Spleen (tissue), 7 donors: ENCODE results near the gene PCDH7.

Source experiments
- POLR2A ChIP-seq, 3 donors: fragments of 450-650 bp; IDR thresholded peaks; one replicate each; pipeline ENCODE4 v1.5.1; 2017; ENCODE audit warnings: antibody characterized with exemption in 3 of 3, mild to moderate bottlenecking in 1 of 3
- POLR2AphosphoS5 ChIP-seq, 3 donors: sonication (generic); formaldehyde crosslinking; IDR thresholded peaks; one replicate each; pipeline ENCODE4 v1.5.1; 2017; ENCODE audit warnings: antibody characterized with exemption in 3 of 3
- TF ChIP-seq, protein P1 (sequence below), 11 experiments: fragments of 200-600 bp in 7 of 11; fragments of 450-650 bp in 4 of 11; sonication (generic) in 4 of 11; IDR thresholded peaks in 8 of 11; conservative IDR thresholded peaks in 3 of 11; 1 replicate in 7 of 11; 2 replicates in 4 of 11; pipeline versions ENCODE4 v1.4.0 to v1.8.0; 2016 to 2021; ENCODE audit warnings: antibody characterized with exemption in 11 of 11, inconsistent platforms in 4 of 11, mild to moderate bottlenecking in 1 of 11
- donor health status: DM: no; HTN: no; CAD: no; lungs with moderate emphysema.
- donor health status: DM: no; HTN: no; CAD: no.
- donor health status: DM: no; HTN: no; CAD: no.

DNA sequence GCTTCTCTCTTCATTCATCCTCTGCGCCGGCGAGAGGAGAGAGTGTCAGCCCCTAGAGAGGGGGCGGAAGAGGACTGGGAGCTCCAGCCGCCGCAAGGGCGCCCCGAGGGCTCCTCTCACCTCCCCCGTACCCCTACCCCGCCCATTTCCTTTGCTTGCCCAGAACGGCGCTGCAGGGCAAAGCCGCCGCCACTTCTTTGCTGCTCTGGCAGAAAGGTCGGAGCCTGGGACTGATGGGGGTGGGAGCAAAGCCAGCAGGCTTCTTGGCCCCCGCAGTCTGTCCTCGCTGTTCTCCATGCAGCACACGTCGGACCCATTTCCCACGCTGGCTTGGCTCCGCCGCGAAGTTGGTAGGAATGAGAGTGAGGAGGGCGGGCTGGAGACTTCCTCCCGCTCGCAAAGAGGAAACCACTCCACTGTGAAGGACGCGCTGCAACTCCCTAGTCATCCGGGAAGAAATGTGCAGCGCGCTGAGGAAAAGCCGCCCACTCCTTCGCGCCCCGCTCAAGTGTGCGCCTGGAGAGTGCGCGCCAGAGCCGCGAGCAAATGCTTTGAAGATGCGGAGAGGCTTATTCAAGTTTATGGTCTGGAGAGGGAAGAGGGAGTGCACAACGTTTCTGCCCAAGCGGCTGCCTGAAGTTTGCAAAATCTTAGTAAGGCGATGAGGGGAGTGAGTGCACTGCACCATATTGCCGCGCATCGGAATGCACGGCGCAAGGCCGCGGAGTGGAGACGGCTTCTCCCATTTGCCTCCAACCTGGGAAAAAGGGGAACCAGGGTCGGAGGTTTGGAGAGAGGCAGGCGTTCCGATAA, 2.8 kb upstream of the PCDH7 start:
- TF ChIP-seq, protein P1, sequence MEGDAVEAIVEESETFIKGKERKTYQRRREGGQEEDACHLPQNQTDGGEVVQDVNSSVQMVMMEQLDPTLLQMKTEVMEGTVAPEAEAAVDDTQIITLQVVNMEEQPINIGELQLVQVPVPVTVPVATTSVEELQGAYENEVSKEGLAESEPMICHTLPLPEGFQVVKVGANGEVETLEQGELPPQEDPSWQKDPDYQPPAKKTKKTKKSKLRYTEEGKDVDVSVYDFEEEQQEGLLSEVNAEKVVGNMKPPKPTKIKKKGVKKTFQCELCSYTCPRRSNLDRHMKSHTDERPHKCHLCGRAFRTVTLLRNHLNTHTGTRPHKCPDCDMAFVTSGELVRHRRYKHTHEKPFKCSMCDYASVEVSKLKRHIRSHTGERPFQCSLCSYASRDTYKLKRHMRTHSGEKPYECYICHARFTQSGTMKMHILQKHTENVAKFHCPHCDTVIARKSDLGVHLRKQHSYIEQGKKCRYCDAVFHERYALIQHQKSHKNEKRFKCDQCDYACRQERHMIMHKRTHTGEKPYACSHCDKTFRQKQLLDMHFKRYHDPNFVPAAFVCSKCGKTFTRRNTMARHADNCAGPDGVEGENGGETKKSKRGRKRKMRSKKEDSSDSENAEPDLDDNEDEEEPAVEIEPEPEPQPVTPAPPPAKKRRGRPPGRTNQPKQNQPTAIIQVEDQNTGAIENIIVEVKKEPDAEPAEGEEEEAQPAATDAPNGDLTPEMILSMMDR (IDR thresholded peaks at IDR 0.05 in 8 of 11, conservative IDR thresholded peaks at IDR 0.05 in 3 of 11): no peak
- TF ChIP-seq POLR2AphosphoS5 (IDR thresholded peaks at IDR 0.05): peak; percentile 28 to 78 (median 65)
- TF ChIP-seq POLR2A (IDR thresholded peaks at IDR 0.05): no peak
